AG04449 (cell line): ENCODE data around the gene CDH13.

Source experiments
- CTCF ChIA-PET: fragments of 350-600 bp; formaldehyde crosslinking; extraction: SDS; loops from one replicate; lab custom pipeline; 2021; ENCODE audit warnings: antibody characterized with exemption; lab: Yijun Ruan, JAX
- POLR2A ChIA-PET: fragments of 400-600, 350-600 bp; formaldehyde crosslinking; extraction: SDS; loops from one replicate; lab custom pipeline; 2020; ENCODE audit warnings: antibody characterized with exemption, inconsistent platforms; lab: Yijun Ruan, JAX
- DNase-seq: peaks from one replicate; pipeline ENCODE4 v3.0.0-alpha.2; 2010; ENCODE audit warnings: low read depth, low spot score
- H3K4me3 ChIP-seq: 2 replicates; pipeline ENCODE4 v1.5.1; 2011; ENCODE audit warnings: low read depth, mild to moderate bottlenecking, control low read depth, low read length
- TF ChIP-seq, protein P1 (sequence below): IDR thresholded peaks from one replicate; pipeline ENCODE4 v1.5.1; 2011; ENCODE audit warnings: mild to moderate bottlenecking, moderate library complexity, low read length, control low read depth, inconsistent platforms; ENCODE audit not compliant: insufficient read depth; ENCODE audit errors: missing control alignments

Gene CDH13

GRCh38 chr16:83842291-83842690 lies 1215.5 kb downstream of the CDH13 start:
- ChIA-PET CTCF (interaction anchor here (2.3 kb wide), 1 partner anchor 16 kb away, joined by 10 read pairs; no protein-coding TSS in a partner anchor), POLR2A (no interaction called here)
- TF ChIP-seq, protein P1, sequence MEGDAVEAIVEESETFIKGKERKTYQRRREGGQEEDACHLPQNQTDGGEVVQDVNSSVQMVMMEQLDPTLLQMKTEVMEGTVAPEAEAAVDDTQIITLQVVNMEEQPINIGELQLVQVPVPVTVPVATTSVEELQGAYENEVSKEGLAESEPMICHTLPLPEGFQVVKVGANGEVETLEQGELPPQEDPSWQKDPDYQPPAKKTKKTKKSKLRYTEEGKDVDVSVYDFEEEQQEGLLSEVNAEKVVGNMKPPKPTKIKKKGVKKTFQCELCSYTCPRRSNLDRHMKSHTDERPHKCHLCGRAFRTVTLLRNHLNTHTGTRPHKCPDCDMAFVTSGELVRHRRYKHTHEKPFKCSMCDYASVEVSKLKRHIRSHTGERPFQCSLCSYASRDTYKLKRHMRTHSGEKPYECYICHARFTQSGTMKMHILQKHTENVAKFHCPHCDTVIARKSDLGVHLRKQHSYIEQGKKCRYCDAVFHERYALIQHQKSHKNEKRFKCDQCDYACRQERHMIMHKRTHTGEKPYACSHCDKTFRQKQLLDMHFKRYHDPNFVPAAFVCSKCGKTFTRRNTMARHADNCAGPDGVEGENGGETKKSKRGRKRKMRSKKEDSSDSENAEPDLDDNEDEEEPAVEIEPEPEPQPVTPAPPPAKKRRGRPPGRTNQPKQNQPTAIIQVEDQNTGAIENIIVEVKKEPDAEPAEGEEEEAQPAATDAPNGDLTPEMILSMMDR: no peak
- DNase-seq: no peak
- H3K4me3 ChIP-seq: no peak overlapping the region

DNA sequence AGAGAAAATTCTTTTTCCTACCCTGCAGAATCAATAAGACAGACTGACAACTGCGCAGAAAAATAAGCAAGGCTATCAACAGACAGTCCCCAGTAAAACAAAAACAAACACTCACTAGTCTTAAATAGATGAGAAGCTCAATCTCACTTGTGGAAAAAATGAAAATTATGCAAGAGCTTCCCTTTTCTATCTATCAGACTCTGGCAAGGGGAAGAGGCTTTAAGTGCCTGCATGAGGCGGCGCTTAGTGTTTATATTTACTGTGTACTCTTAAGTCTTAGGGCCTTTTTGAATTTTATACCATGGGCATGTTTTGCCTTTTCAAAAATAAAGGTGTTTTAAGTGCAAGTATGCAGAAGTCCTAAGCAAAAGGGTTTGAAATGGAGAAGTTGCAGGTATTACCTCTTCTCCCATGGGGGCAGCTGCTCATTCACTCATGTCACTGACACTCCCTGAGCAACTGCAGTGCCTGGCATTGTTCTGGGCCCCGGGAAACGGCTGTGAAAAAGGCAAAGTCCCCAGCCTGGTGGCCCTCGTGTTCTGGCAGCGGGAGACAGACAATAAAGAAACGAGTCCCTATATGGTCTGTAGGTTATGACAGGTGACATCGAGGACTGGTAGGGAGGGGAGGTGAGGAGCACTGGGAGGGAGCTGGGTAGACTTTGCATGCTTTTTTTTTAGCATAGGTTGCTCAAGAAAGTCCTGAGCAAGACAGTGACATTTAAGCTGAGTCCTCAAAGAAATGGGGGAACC lies 1216.2 kb downstream of the CDH13 start:
- CTCF ChIA-PET: interaction anchor here (0.6 to 2.3 kb wide), 2 partner anchors 17 to 28 kb away, joined by 3 to 10 read pairs; no protein-coding TSS in a partner anchor

GRCh38 chr16:83843657-83844056 lies 1216.9 kb downstream of the CDH13 start:
- TF ChIP-seq, protein P1: no peak
- ChIA-PET POLR2A (no interaction called here), CTCF (interaction anchor here (2.3 kb wide), 1 partner anchor 18 kb away, joined by 10 read pairs; no protein-coding TSS in a partner anchor)
- H3K4me3 ChIP-seq: no peak overlapping the region
- no peak for DNase-seq

More for the DNA sequence above, 1216.2 kb downstream of the CDH13 start:
- DNase-seq: no peak
- POLR2A ChIA-PET: no interaction called here
- no peak overlapping the region for H3K4me3 ChIP-seq
- TF ChIP-seq, protein P1: no peak

GRCh38 chr16:83845263-83845662 lies 1218.5 kb downstream of the CDH13 start:
- H3K4me3 ChIP-seq: no peak overlapping the region
- DNase-seq: no peak
- TF ChIP-seq, protein P1: no peak
- POLR2A ChIA-PET: no interaction called here
- CTCF ChIA-PET: no interaction called here

DNA sequence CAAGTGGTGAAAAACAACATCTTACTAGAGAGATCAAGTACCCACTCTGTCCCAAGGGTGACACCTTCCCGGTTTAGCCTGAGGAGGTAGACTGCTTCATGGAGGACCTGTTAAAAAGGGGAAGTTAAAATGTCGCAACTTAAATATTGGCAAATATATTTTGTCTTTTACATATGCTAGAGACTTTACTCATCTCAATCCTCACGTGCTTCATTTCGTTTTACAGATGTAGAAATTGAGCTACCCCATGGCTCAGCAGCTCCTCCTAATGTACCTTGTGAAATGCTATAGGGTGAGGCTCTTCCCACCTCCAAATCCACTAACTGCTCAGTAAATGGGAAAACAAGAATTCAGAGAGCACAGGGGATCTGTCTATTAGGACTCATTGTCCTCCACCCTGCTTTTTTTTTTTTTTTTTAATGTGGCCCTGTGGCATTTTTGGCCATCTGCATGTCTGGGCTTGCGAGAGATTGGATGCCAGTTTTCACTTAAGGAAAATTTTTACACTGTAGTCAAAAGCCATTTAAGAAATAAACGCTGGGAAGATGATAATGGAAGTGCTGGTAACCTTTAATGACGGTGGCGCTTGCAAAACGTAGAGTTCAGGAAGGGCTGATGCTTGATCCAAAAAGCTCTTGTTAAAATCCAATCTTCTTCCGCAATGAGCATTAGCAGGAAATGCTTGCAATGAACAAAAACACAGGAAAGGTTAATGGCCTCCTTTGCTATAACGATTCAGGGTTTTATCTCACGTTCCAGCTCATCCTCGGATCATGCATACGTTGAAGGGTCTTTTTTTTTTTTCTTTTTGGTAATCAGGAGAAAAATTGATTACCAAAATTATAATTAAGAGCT lies 1220.8 kb downstream of the CDH13 start:
- ChIA-PET CTCF (no interaction called here), POLR2A (no interaction called here)
- H3K4me3 ChIP-seq: no peak overlapping the region
- DNase-seq: no peak
- TF ChIP-seq, protein P1: no peak

- CTCF ChIA-PET: interaction anchor here (1.2 kb wide), 1 partner anchor 23 kb away, joined by 5 read pairs; no protein-coding TSS in a partner anchor
- TF ChIP-seq, protein P1: no peak
- no peak overlapping the region for H3K4me3 ChIP-seq
- POLR2A ChIA-PET: no interaction called here
- DNase-seq: no peak
Measured at GRCh38 chr16:83849421-83849820, 1222.7 kb downstream of the CDH13 start.
